ENCODE data around the gene KATNAL1.

KATNAL1 gene

GRCh38 chr13:30333616-30334015, 26.3 kb upstream of the KATNAL1 start:
- DNase-seq (ENCODE audit: low read depth in 1 of 2, low spot score in 1 of 2) = no peak

- no peak for DNase-seq (ENCODE audit: low read depth in 1 of 2, low spot score in 1 of 2)
These were observed 25.2 kb upstream of the KATNAL1 start for GRCh38 chr13:30332456-30333143.

GRCh38 chr13:30331331-30331771, 24.0 kb upstream of the KATNAL1 start:
- DNase-seq (ENCODE audit: low read depth in 1 of 2, low spot score in 1 of 2) = no peak

GRCh38 chr13:30329009-30329585, 21.7 kb upstream of the KATNAL1 start:
- no peak for DNase-seq (ENCODE audit: low read depth in 1 of 2, low spot score in 1 of 2)

GRCh38 chr13:30325668-30326067, 18.3 kb upstream of the KATNAL1 start:
- DNase-seq (ENCODE audit: low read depth in 1 of 2, low spot score in 1 of 2) = no peak

GRCh38 chr13:30323524-30323923, 16.2 kb upstream of the KATNAL1 start:
- no peak for DNase-seq (ENCODE audit: low read depth in 1 of 2, low spot score in 1 of 2)

- DNase-seq (ENCODE audit: low read depth in 1 of 2, low spot score in 1 of 2) = no peak
These were observed 15.1 kb upstream of the KATNAL1 start for GRCh38 chr13:30322428-30322827.

GRCh38 chr13:30321256-30321655, 13.9 kb upstream of the KATNAL1 start:
- DNase-seq (ENCODE audit: low read depth in 1 of 2, low spot score in 1 of 2) = no peak

GRCh38 chr13:30319655-30320054, 12.3 kb upstream of the KATNAL1 start:
- no peak for DNase-seq (ENCODE audit: low read depth in 1 of 2, low spot score in 1 of 2)

- DNase-seq (ENCODE audit: low read depth in 1 of 2, low spot score in 1 of 2) = no peak
These were observed 11.8 kb upstream of the KATNAL1 start for GRCh38 chr13:30319130-30319529.

- no peak for DNase-seq (ENCODE audit: low read depth in 1 of 2, low spot score in 1 of 2)
These were observed 10.7 kb upstream of the KATNAL1 start for GRCh38 chr13:30318026-30318425.

- DNase-seq (ENCODE audit: low read depth in 1 of 2, low spot score in 1 of 2) = no peak
These were observed 7.2 kb upstream of the KATNAL1 start for GRCh38 chr13:30314562-30314961.

GRCh38 chr13:30314069-30314468, 6.7 kb upstream of the KATNAL1 start:
- no peak for DNase-seq (ENCODE audit: low read depth in 1 of 2, low spot score in 1 of 2)

- no peak for DNase-seq (ENCODE audit: low read depth in 1 of 2, low spot score in 1 of 2)
These were observed 6.0 kb upstream of the KATNAL1 start for GRCh38 chr13:30313311-30313710.

- DNase-seq (ENCODE audit: low read depth in 1 of 2, low spot score in 1 of 2) = no peak
These were observed 5.6 kb upstream of the KATNAL1 start for GRCh38 chr13:30312904-30313303.

- DNase-seq (ENCODE audit: low read depth in 1 of 2, low spot score in 1 of 2) = no peak
These were observed 1.2 kb upstream of the KATNAL1 start for GRCh38 chr13:30308548-30308947.

- DNase-seq (ENCODE audit: low read depth in 1 of 2, low spot score in 1 of 2) = no peak
These were observed 580 bp upstream of the KATNAL1 start for GRCh38 chr13:30307971-30308290.

GRCh38 chr13:30306762-30307193, 573 bp downstream of the KATNAL1 start:
- peak; percentile 84 to 88 for DNase-seq (ENCODE audit: low read depth in 1 of 2, low spot score in 1 of 2)

- DNase-seq (ENCODE audit: low read depth in 1 of 2, low spot score in 1 of 2) = no peak
These were observed 1.8 kb downstream of the KATNAL1 start for GRCh38 chr13:30305456-30305970.

GRCh38 chr13:30303269-30303668, 4.1 kb downstream of the KATNAL1 start:
- no peak for DNase-seq (ENCODE audit: low read depth in 1 of 2, low spot score in 1 of 2)

- DNase-seq (ENCODE audit: low read depth in 1 of 2, low spot score in 1 of 2) = no peak
These were observed 5.5 kb downstream of the KATNAL1 start for GRCh38 chr13:30301827-30302226.

GRCh38 chr13:30300596-30300995, 6.8 kb downstream of the KATNAL1 start:
- DNase-seq (ENCODE audit: low read depth in 1 of 2, low spot score in 1 of 2) = no peak

GRCh38 chr13:30299786-30300185, 7.6 kb downstream of the KATNAL1 start:
- no peak for DNase-seq (ENCODE audit: low read depth in 1 of 2, low spot score in 1 of 2)

All from activated CD4-positive, alpha-beta T cell treated with anti-CD3 and anti-CD28 coated beads, Interleukin-2, amount 50 U/mL, for 24 hours (primary cell).